Activated CD4-positive, alpha-beta T cell treated with anti-CD3 and anti-CD28 coated beads for 24 hours (primary cell): ENCODE data around the gene COPB2.

Source experiments
- DNase-seq, 2 donors: peaks; one replicate each; pipeline ENCODE4 v3.0.0-alpha.2; 2020; ENCODE audit warnings: low read depth in 2 of 2

The COPB2 gene

DNA sequence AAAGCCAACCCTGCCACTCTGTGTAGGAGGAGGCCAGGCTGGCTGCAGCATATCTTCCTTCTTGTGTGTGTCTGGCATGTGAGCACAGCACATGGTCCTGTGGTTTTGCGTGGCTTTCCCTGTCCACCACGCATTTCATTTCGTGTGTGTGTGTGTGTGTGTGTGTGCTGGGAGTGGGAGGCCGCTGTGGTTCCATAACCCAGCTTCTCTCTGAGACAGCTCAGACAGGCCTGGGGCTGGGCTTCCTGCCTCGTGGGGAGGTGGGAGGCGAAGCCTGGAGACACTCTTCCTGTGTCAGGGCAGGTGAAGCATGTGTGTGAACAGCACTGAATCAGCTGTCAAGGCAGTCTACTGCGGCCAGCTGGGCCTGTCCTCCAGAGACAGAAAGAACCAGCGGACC, 61.6 kb downstream of the COPB2 start:
- DNase-seq = no peak

DNA sequence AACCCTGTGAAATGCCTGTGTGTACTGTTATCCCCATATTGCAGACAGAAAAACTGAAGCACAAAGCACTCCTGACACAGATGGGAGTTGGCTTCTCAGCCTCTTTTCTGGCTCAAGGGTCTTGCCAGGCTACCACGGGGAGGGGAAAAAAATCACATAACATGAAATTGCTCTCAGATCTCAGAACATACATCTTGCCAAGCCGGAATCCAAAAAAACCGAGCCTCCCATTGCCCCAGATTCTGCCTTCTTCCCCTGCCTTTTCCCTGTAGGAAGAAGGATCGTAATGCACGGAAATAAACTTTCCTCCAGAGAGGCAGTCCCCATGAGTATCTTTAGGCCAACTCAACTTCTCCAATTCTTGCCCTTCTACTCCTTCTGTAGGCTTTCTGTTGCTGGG, 62.2 kb downstream of the COPB2 start:
- no peak for DNase-seq

DNA sequence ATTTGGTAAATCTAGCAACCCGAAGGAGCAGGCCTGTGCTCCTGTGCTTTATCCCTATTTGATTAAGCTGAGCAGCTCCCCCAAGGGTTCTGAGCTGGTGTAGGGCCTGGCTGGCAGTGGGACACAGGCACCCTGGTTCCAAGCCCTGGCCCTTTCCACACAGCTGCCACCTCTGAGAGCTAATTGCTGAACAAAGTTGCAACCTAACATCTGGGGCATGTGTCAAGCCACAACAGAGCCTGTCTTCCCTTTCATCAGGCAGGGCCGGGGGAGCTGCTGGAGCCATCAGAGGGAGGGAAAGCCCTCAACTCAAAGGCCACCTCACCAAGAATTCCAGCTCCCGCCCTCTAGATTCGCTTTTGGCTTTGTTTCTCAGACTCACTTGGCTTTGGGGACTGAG, 62.7 kb downstream of the COPB2 start:
- no peak for DNase-seq

DNA sequence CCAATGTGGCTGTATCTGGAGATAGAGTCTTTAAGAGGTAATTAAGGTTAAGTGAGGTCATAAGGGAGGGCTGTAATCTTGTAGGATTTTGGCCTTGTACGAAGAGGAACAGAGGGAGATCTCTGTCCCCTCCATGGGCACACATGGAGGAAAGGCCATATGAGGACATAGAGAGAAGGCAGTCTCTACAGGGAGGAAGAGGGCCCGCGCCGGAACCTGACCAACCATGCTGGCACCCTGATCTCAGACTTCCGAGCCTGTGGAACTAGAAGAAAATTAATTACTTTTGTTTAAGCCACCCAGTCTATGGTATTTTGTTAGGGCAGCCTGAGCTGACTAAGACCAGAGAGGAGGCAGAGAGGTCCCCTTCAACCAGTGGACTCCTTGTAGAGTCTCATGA, 63.3 kb downstream of the COPB2 start:
- DNase-seq = no peak

DNA sequence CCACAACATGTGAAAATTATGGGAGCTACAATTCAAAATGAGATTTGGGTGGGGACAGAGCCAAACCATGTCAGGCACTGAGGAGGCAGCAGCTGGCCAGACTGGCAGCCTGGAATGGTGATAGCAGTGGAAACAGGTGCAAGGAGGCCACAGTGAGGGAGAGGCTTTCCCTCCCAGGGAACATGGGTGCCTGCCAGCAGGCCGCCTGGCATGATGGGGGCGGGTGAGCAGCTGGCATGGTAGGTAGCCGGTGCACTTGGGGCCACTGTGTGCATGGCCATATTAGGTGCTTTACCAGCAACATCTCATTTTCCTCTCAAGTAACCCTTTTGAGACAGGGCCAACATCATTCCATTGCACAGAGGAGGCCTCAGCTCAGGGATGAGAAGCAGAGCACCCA, 63.9 kb downstream of the COPB2 start:
- DNase-seq = no peak

DNA sequence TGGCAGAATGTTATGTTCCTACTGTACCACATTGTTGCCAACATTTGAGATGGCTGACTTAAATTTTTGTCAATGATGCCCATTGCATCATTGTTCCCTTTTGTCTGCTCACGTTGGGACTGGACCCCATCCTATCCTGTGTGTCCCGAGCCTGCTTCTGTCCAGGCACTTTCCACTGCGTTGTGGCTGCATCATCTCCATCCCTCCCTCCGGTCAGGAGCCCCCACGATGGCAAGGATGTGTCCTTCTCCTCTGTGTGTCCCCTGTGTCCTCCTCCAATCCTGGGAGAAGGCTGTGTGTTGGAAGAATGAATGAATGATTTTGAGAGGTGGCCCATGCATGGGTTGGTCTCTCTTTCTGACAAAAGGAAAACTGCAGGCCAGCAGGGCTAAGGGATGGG, 65.0 kb downstream of the COPB2 start:
- DNase-seq = no peak

DNA sequence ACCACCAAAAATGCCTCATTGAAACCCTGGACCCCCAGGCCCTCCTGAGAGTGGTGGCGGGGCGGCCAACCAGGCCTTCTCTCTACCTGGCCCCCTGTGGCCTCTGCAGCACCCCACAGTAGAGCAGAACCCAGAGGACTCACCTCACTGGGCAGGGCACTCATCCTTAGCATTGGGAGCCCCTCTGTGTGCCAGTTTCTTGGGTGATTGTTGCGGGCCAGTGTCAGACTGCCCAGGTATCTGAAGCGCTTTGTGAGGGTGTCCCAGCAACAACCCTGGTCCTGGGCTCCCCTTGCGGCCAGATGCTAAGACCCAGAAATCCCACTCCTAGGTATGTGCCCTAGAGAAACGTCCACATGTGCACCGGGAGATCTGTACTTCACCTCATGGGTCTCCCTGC, 66.3 kb downstream of the COPB2 start:
- no peak for DNase-seq

DNA sequence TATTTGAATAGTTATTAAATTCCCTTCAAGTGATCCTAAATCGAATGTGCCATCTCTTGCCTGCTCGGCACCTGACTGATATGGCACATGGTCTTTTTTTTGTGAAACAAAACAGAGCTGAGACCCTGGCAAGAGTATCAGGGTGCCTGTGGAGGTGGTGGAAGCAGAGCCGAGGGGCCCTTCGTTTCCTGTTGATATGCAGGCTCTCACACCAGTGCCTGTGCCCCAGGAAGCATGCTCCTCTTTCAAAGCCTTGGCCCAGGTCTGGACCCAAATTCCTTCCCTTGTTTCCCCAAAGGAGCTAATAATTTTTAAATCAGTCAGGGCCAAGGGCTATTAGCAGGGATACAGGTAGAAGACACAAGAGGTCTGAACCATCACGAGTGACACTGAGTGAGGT, 67.1 kb downstream of the COPB2 start:
- DNase-seq = no peak

DNA sequence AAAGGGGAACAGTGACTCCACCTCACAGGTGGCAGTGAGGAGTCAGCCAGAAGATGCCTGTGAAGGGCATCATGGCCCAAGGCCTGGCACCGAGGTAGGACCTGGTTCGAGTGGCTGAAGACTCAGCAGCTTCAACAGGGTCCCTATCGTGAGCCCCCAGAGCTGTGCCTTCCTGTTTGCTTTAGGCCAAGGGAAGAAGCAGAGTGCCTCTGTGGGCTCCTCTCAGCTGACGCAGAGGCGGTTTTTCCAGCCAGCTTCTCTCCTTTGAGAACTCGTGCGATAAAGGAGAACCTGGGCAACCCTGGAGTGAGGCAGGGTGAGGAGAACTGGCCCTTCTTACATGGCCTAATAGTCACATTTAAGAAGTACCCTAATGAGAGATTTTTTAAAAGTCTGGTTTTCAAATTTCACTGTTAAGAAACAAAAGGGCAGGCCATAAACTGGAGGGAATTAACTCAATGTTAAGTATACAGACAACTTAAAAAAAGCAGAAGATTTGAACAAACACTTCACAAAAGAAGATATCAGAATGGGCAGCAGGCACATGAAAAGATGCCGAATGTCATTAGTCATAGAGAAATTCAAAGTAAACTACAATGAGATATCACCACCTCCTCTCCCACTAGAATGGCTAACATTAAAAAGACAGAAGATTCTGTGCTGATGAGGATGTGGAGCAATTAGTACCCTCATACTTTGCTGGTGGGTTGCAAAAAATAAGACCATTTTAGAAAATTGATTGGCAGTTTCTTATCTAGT, 68.7 kb downstream of the COPB2 start:
- no peak for DNase-seq

DNA sequence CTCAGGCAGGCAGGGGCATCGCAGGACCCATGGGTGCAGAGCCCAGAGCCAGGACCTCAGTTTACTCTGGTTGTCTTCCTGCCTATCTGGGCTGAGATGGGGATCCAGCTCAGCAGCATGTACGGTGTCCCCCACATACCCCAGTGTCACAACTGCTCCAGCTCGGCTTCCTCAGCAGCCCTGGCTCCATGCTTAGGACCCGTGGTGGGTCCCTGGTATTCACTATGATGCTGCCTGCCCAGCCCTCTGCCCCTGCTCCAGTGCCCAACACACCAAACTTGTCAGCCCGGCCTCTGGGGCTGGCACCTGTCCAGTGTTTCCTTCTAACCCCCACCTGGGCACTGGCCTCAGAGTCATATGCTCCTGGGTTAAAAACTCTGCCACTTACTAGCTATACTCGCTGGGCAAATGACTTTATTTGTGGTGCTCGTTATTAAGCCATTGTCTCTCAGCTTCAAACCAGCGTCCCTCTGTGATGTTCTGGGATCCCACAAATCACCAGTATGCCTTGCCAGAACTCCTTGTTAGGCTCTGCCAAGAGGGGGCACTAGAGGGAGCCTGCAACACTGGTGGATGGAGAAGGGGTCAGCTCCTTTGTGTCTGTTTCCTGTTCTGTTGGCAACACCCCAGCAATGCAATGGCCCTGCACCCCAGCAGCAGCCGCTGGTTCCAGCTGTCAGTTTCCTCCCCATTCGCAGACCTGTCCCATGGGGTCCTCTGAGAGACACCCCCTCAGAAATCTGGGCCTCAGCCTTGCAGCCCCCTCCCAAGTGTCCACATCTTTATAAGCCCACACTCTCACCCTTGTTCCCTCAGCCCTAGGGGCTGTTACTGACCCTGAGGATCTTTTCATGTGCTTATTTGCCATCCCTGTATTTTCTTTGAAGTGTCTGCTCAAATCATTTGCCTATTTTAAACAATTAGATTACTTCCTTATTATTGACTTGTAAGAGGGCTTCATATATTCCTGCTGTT, 69.7 kb downstream of the COPB2 start:
- DNase-seq = no peak

DNA sequence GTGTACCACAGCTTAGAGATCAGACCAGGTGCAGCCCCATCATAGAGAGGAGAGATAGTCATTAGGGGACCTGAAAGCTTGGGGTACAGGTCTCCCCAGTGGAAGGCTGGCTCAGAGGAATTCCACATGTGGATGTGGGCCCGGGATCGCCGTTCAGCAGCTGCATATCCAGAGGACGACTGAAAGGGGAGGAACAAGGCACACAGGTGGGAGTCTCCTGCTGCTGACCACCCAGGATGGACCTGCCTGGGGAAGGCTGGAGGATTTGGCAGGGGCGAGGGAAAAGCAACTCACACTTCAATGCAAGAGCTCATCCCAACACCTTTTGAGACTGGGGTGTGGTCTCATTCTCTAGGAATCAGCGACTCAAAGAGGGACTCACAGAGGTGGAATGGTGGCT, 70.6 kb downstream of the COPB2 start:
- DNase-seq = no peak

DNA sequence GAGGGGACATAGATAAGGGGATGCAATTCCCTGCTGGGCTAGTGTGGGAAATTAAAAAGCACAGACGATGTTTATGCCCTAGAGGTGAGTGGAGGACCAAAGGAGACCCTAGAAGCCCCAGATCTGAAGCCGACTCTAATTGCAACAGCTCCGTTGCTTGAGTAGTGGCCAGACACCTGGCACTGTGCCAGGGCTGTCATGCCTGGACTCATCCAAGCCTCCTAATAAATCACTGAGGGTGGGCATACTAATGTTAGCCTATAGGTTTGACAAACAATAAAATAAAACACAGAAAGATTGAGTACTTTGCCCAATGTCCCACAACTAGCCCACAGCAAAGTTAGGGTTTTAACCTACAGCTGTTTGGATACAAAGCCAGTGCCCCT, 71.0 kb downstream of the COPB2 start:
- DNase-seq = no peak

DNA sequence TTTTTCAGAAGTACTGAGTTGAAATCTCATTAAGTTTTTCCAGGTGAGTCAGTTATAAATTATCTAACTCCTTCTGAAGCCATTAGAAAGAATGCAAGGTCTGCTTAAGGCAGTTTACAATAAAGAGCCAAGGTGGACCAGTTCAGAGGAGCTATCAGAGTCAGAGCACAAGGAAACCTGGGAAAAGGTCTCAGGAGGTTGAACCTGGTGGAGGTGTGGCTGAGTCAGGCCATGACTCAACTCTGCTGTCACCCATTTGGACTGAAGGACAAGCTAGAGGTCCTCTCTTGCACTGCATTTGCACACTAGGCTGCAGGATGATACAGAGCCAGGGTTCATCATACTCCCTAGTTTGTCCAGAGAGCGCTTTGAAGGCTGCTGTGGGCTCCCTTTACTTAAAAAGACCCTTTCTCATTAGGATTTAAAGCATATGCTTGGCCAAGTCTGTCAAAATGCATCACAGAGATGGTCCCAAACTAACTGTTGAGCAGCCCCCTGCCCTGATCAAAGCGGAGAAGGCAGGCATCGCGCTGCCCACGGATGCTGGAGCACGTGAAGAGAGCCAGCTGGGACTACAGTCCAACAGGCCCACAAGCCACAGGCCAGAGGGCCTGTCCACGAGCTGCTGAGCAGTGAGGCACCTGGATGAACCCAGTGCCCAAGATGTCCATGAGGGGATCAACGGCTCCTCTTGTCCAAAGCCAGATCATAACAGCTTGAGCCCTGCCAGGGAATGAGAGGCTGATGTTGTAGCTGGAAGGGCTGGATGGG, 71.6 kb downstream of the COPB2 start:
- DNase-seq = no peak

DNA sequence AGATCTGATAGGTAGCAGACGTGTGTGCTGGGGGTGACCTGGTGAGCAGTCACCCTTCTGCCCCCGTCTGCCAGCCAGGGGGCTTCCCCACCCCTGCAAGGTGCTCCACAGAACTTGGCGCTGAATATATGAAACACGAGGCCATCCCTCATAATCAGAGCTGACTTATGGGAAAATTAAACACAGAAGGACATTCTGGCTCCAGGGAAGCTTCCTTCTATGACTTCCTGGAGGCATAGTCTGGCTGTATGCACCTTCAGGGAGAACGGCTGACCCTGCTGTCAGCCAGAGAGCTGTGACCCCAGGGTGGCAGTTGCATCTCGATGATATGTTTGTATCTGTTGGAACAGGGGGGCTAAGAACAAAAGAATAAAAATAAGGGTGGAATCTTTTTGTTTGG, 72.2 kb downstream of the COPB2 start:
- no peak for DNase-seq

DNA sequence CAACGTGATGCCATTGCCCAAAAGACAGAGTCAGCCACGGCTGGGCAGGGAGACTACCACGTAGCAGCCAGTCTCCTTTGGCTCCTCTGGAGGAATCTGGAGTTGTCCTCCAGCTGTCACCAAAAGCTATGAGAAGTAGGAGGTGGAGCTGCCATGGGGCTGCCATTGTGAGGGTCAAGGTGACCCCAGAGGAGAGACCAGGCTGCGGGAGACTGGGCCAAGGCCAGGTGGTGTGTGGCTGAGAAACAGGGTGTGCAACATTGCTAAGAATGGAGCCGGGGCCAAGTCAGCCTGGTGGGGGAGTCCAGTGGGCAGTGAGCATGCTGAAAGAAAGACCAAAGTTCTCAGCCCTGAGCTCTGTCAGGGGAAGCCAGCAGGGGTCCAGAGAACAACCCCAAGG, 75.5 kb downstream of the COPB2 start:
- no peak for DNase-seq

DNA sequence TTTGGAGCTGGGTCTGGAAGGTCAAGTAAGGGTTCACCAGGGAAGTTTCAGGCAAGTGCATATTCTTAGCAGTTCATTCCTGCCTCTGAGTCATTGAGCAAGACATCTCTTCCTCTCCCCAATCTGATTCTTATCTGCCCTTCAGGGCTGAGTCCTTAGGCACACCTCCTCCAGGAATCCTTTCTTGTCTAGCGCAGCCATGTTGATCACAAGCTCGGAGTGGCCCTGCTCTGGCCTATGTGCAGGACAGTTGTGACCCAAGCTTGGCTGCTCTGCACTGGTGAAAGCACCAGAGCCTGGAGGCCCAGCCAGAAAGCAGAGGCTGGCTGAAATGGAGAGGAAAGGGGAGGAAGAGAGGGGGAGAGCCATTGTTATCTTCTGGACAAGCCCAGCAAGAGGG, 76.5 kb downstream of the COPB2 start:
- no peak for DNase-seq

DNA sequence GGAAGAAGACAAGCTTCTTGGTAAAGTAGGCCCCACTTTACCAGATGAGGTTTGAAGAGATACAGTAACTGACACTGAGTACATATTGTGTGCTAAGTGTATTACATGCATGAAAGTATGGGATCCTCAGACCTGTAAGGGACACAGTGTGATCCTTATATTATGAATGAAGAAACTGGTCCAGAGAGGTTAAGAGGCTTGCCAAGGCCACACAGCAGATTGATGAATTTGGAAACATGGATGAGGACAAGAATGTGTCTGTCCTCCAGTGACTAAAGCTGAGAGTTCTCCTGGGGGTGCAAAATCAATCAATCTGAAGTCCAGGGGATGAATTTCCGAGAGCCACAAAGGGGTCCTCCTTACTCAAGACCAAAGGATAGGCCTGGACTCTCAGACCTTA, 77.0 kb downstream of the COPB2 start:
- no peak for DNase-seq

DNA sequence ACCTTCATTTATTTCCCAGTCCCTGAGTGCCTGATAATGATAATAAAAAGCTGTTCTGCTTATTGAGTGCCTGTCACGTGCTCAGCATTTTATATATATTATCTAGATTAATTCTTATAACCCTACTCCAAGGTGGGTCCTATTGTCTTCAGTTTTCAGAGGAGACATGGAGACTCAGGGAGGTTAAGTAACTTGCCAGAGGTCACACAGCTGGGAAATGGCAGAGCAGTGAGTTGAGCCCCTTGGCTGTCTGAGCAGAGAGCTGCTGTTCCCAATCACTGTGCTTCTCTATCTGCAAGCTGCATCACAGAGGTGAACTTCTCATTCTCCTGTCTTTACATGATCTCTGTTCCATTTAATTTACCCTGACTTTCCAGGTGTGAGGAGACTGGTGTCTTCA, 77.9 kb downstream of the COPB2 start:
- DNase-seq = no peak

DNA sequence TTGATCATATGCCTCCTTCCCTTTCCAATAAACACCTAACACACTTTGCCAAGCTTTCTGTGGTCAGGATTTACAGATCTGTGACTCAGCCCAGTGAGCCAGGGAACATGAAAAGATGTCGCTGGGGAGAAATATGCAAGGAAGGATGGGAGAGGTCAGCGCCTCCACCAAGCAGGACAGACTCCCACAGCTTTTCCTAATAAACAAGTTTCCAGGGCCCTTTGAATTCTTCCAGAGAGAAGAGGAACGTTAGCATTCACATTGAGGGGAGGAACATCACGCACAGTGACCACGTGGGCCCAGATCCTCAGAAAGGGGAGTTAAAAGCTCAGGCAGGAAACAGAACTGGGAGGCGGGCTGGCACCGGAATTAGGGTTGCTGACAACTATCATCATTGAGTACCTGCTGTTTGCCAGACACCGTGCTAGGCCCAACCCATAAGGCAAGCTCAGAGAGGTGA, 78.9 kb downstream of the COPB2 start:
- DNase-seq = no peak

DNA sequence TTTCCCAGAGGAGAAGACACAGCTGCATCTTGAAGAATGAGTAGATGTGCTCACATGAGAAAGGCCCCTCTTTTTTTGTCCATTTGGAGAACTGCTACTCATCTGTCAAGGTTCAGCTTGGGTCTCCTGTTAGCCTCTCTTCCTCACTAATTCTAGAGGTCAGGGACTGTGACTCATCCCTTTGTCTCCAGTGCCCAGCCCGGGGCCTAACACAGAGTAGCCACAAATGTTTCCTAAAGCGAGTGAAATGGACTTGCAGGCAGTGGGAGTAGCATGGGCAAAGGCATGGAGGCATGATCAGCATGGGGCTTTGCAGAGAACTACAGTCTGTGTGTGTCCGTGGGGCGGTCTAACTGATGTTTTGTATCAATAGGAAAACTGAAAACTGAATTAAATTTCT, 79.6 kb downstream of the COPB2 start:
- no peak for DNase-seq

DNA sequence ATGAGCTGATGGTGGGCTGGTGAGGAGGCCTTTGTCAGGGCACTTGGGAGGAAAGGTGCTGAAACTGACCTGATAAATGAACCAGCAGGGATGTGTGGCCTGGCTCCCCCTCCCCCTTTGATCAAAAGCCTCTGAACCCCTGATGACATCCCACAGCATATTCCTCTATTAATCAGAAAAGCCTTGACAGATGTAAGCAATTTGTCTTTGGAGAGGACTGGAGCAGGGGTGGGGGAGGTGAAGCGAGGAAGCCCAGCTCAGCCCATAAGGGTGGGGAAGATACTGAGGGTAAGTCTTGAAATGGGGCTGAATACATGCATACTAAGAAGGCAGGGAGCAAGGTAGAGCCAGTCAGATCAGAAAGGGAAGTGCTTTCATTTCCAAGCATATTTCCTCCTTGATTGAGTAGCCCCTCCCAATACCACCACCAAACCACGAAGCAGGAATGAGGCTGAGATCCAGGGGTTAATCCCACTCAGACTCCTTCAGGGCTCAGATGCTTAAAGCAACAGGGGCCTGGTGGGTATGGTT, 80.3 kb downstream of the COPB2 start:
- DNase-seq = no peak

DNA sequence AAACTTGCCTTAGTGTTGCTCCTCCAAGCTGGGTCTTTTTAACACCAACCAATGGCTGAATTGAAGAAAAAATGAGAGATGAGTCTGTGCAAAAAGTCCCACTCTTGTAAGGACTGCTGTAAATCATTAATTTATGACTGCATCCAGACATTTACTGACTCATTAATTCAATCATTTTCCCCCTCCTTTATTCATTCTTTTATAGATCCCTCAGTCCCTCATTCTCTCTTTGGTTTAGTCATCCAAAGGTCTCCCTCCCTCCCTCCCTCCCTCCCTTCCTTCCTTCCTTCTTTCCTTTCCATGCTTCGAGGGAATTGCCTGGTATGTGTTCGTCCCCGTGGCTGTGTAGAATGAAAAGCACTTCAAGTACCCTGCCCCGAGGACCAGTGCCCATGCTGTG, 80.9 kb downstream of the COPB2 start:
- DNase-seq = no peak
